Mesenchymal stem cell (in vitro differentiated cells and primary cell): ENCODE results near the gene ACER3.

Experiments
- DNase-seq: peaks from one replicate; pipeline ENCODE4 v3.0.0-alpha.2; 2013
- H2AFZ ChIP-seq: one replicate; pipeline ENCODE4 v1.6.1; 2013; ENCODE audit warnings: low read depth, mild to moderate bottlenecking, control low read depth, inconsistent platforms, low read length, moderate library complexity
- H2AK5ac ChIP-seq: 2 replicates; pipeline ENCODE4 v1.6.1; 2013; ENCODE audit warnings: low read length, moderate library complexity, mild to moderate bottlenecking, inconsistent platforms; ENCODE audit not compliant: severe bottlenecking
- H2BK120ac ChIP-seq: one replicate; pipeline ENCODE4 v1.6.1; 2013; ENCODE audit warnings: low read depth, mild to moderate bottlenecking, inconsistent platforms, low read length, moderate library complexity
- H2BK12ac ChIP-seq, 2 experiments: one replicate each; pipeline ENCODE4 v1.6.1; 2013; ENCODE audit warnings: inconsistent platforms in 2 of 2, low read length in 2 of 2, mild to moderate bottlenecking in 2 of 2, moderate library complexity in 2 of 2, control low read depth in 1 of 2
- H2BK15ac ChIP-seq: one replicate; pipeline ENCODE4 v1.6.1; 2013; ENCODE audit warnings: mild to moderate bottlenecking, low read depth, inconsistent platforms; ENCODE audit not compliant: poor library complexity, severe bottlenecking
- H2BK5ac ChIP-seq: 2 replicates; pipeline ENCODE4 v1.6.1; 2013; ENCODE audit warnings: low read depth, mild to moderate bottlenecking, low read length, control low read depth, inconsistent platforms; ENCODE audit not compliant: poor library complexity, severe bottlenecking
- H3K14ac ChIP-seq, 2 experiments: one replicate each; pipeline ENCODE4 v1.6.1; 2013; ENCODE audit warnings: inconsistent platforms in 2 of 2, low read length in 2 of 2, control low read depth in 1 of 2, mild to moderate bottlenecking in 1 of 2, moderate library complexity in 1 of 2
- H3K18ac ChIP-seq, 2 experiments: one replicate each; pipeline ENCODE4 v1.6.1; 2013; ENCODE audit warnings: inconsistent platforms in 2 of 2, low read length in 2 of 2, control low read depth in 1 of 2, low read depth in 1 of 2, mild to moderate bottlenecking in 1 of 2
- H3K23ac ChIP-seq, 2 experiments: one replicate each; pipeline ENCODE4 v1.6.1; 2013; ENCODE audit warnings: inconsistent platforms in 2 of 2, low read length in 2 of 2, mild to moderate bottlenecking in 2 of 2, moderate library complexity in 2 of 2, control low read depth in 1 of 2
- H3K27ac ChIP-seq: 2 replicates; pipeline ENCODE4 v1.5.1; 2013; ENCODE audit warnings: mild to moderate bottlenecking, moderate library complexity, low read length, control low read depth, inconsistent platforms; ENCODE audit not compliant: poor library complexity, severe bottlenecking
- H3K27me3 ChIP-seq, 2 experiments: 2 replicates each; pipeline versions ENCODE4 v1.6.1 to v1.7.0; 2013; ENCODE audit warnings: low read length in 2 of 2, mild to moderate bottlenecking in 2 of 2, moderate library complexity in 2 of 2, control low read depth in 1 of 2, inconsistent platforms in 1 of 2; ENCODE audit not compliant: control insufficient read depth in 1 of 2, insufficient read depth in 1 of 2
- H3K36me3 ChIP-seq, 2 experiments: 2 replicates each; pipeline versions ENCODE4 v1.6.1 to v1.7.0; 2013; ENCODE audit warnings: low read length in 2 of 2, control low read depth in 1 of 2, inconsistent platforms in 1 of 2, low read depth in 1 of 2, mild to moderate bottlenecking in 1 of 2; ENCODE audit not compliant: insufficient read depth in 2 of 2, control insufficient read depth in 1 of 2
- H3K4ac ChIP-seq, 2 experiments: one replicate each; pipeline ENCODE4 v1.6.1; 2013; ENCODE audit warnings: inconsistent platforms in 2 of 2, low read length in 2 of 2, mild to moderate bottlenecking in 2 of 2, moderate library complexity in 2 of 2, control low read depth in 1 of 2, low read depth in 1 of 2
- H3K4me1 ChIP-seq: 2 replicates; pipeline ENCODE4 v1.6.1; 2013; ENCODE audit warnings: low read depth, low read length, control low read depth; ENCODE audit not compliant: control insufficient read depth, insufficient read depth
- H3K4me2 ChIP-seq: 2 replicates; pipeline ENCODE4 v1.6.1; 2013; ENCODE audit warnings: low read length, mild to moderate bottlenecking, inconsistent platforms; ENCODE audit not compliant: poor library complexity, severe bottlenecking
- H3K4me3 ChIP-seq, 2 experiments: 2 replicates each; pipeline versions ENCODE4 v1.5.1 to v1.7.0; 2013; ENCODE audit warnings: low read length in 2 of 2, mild to moderate bottlenecking in 2 of 2, control low read depth in 1 of 2, low read depth in 1 of 2; ENCODE audit not compliant: insufficient read depth in 1 of 2
- H3K79me1 ChIP-seq: replicated peaks from 2 replicates; pipeline ENCODE4 v1.6.1; 2013; ENCODE audit warnings: mild to moderate bottlenecking, control low read depth, low read length, inconsistent platforms; ENCODE audit not compliant: poor library complexity, severe bottlenecking
- H3K9ac ChIP-seq: 2 replicates; pipeline ENCODE4 v1.7.0; 2013; ENCODE audit warnings: mild to moderate bottlenecking, low read length, moderate library complexity
- H3K9me3 ChIP-seq: 2 replicates; pipeline ENCODE4 v1.7.0; 2013; ENCODE audit warnings: mild to moderate bottlenecking, low read length; ENCODE audit not compliant: control insufficient read depth
- H4K8ac ChIP-seq: one replicate; pipeline ENCODE4 v1.6.1; 2013; ENCODE audit warnings: inconsistent platforms, mild to moderate bottlenecking, low read length, moderate library complexity
- H4K91ac ChIP-seq: one replicate; pipeline ENCODE4 v1.6.1; 2013; ENCODE audit warnings: mild to moderate bottlenecking, low read length, inconsistent platforms
- whole genome bisulfite sequencing: methylation state at CpG from one replicate; pipeline ENCODE4 v1.1.7; 2013; ENCODE audit warnings: mixed read lengths; 5-methylcytosine and 5-hydroxymethylcytosine counted together

The ACER3 gene

DNA sequence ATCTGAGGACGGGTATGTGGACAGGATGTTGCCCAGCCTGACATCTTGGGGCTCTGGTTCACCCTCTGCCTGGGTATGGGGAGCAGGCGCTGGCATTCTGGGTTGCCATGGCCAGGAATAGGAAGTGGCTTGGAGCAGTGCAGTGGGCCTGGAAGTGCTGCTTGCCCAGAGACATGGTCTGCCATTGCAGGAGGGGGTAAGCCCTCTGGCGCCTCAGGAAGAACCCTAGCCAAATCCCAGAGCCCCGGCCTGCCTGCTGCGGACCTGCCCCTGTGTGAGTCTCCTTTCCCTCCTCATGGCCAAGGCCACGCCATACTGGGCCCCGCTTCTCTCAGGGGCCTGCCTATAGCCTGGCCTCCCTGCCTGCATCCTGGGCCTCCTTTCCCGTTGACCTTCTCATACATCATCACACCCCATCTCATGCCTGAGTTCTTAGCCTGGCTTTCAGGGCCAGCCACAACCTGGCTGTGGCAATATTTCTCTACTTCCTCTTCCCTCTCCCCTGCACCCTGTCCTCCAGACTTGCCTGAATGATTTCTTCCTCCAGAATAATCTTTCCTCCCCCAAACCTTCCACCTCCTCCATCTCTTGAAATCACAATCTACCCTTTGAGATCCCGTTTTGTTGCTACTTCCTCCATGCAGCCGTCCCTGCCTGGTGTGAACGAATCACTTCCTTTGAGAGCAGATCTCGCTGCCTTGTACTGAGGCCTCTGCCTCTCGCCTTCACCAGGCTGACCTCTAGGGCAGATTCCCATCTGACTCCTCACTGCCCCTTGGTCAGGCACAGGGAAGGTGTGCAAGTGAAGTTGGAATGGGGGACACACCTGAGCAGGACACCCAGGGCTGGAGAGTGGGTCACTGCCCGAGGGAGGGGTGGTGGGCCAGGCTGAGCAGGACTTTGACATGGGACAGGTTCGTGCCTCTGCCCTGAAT is 211.2 kb downstream of the ACER3 start:
- 64% methylated on average over 13 of the region's 15 CpGs for WGBS
- Histone ChIP-seq H3K4ac (peak overlapping the region; percentile 58 to 62), H3K4me3 (peak overlapping the region in 1 of 2 experiments; percentile 31), H2AK5ac (no peak overlapping the region), H2AFZ (no peak overlapping the region), H4K91ac (peak overlapping the region; percentile 65), H3K79me1 (peaks cover 43% of the 10 kb centered on the region), H3K4me2 (no peak overlapping the region), H3K18ac (peak overlapping the region; percentile 60 to 92), H2BK120ac (no peak overlapping the region), H2BK12ac (peak overlapping the region; percentile 69 to 80), H3K14ac (peak overlapping the region in 1 of 2 experiments; percentile 66), H3K36me3 (no peaks in the 10 kb centered on the region), H3K4me1 (peaks cover 36% of the 10 kb centered on the region), H3K9me3 (no peaks in the 10 kb centered on the region), H2BK5ac (no peak overlapping the region), H3K27ac (no peak overlapping the region), H4K8ac (peak overlapping the region; percentile 45), H3K27me3 (no peaks in the 10 kb centered on the region), H2BK15ac (no peak overlapping the region), H3K9ac (peak overlapping the region; percentile 89), H3K23ac (peak overlapping the region in 1 of 2 experiments; percentile 65)
- peak; percentile 29 for DNase-seq

DNA sequence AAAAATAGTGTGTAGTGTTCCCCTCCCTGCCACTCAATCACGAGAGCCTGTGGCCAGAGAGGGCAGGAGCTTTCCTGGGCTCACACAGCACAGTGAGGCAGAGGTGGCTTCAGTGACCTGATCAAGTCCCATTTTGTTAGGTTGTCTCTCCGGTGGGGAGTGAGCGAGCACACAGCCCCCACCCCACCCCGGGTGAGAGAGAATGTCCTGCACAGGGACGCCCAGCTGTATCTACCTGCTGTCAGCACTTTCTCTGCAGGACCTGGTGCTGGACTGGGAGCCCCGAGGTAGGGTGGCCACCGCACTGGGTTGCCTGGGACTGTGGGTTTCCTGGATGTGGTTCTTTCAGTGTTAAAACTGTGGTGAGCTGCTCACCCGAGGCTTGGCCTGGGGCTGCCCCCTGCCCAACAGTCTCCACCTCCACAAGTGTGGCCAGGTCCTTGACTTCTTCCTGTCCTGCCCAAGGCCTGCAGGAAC is 212.2 kb downstream of the ACER3 start:
- no peak overlapping the region for H2BK5ac ChIP-seq
- peak overlapping the region; percentile 73 for H2BK15ac ChIP-seq
- peaks cover under 1% of the 10 kb centered on the region for H3K9me3 ChIP-seq
- H3K4ac ChIP-seq, result peak overlapping the region; percentile 30 to 38
- peaks cover 30% of the 10 kb centered on the region for H3K4me1 ChIP-seq
- no peak overlapping the region for H3K4me2 ChIP-seq
- no peak overlapping the region for H2AK5ac ChIP-seq
- peak overlapping the region; percentile 87 for H4K91ac ChIP-seq
- H3K27ac ChIP-seq, result peak overlapping the region; percentile 63
- H3K27me3 ChIP-seq, result no peaks in the 10 kb centered on the region
- WGBS, result 62% methylated on average over 8 of the region's 8 CpGs
- no peak for DNase-seq
- H3K23ac ChIP-seq, result no peak overlapping the region
- H3K36me3 ChIP-seq, result no peaks in the 10 kb centered on the region
- H4K8ac ChIP-seq, result peak overlapping the region; percentile 78
- no peak overlapping the region for H2AFZ ChIP-seq
- H3K14ac ChIP-seq, result peak overlapping the region in 1 of 2 experiments; percentile 21
- H2BK12ac ChIP-seq, result peak overlapping the region; percentile 7 to 33
- peak overlapping the region; percentile 39 for H2BK120ac ChIP-seq
- peak overlapping the region; percentile 89 for H3K9ac ChIP-seq
- peaks cover 37% of the 10 kb centered on the region for H3K79me1 ChIP-seq
- peak overlapping the region in 1 of 2 experiments; percentile 31 for H3K4me3 ChIP-seq
- H3K18ac ChIP-seq, result peak overlapping the region; percentile 60 to 79

DNA sequence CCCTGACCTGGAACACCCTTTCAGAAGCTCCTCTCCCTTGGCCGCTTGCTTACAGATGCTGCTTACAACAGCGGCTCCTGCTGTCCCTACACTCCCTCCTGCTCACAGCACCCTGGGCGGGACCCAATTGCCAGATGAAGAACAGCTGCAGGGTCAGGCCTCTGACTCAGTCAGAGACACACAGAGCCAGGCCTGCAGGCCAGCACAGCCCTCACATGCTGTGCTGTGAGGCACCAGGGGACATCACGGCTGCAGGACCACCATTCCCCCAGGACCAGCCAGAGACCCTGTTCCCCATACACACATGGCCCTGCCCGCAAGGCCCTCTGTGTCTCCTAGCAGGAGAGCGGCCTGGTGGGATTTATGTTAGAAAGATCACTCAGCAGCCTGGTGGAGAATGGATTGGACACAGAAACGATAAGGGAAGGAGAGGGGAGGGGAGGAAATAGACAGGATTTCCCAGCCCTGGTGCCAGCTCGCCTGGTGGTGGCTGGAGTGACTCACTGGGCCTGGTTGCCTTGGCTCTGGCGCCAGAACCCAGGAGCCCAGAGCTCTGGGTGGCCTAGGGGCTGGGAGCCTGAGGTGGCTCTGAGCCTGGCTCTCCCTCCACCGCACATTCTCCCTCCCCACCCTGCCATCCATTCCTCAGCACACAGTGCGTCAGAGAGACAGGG is 212.7 kb downstream of the ACER3 start:
- Histone ChIP-seq H3K14ac (peak overlapping the region in 1 of 2 experiments; percentile 37), H2AK5ac (no peak overlapping the region), H3K4me2 (no peak overlapping the region), H2BK120ac (peak overlapping the region; percentile 50), H3K23ac (no peak overlapping the region), H3K9ac (peak overlapping the region; percentile 89), H3K36me3 (no peaks in the 10 kb centered on the region), H2AFZ (no peak overlapping the region), H3K4me1 (peaks cover 26% of the 10 kb centered on the region), H2BK15ac (peak overlapping the region; percentile 62), H2BK5ac (no peak overlapping the region), H3K27me3 (no peaks in the 10 kb centered on the region), H3K4me3 (peak overlapping the region in 1 of 2 experiments; percentile 63), H4K91ac (peak overlapping the region; percentile 79), H4K8ac (peak overlapping the region; percentile 93), H3K27ac (peak overlapping the region; percentile 84), H3K79me1 (peaks cover 32% of the 10 kb centered on the region), H3K18ac (peak overlapping the region; percentile 87 to 97), H2BK12ac (peak overlapping the region; percentile 0 to 50), H3K4ac (peak overlapping the region; percentile 33 to 49), H3K9me3 (peaks cover 5% of the 10 kb centered on the region)
- peak; percentile 98 for DNase-seq
- 15% methylated on average over 8 of the region's 11 CpGs for WGBS
